Hepatic stellate cell (primary cell): ENCODE measurements around the gene KRTAP5-10.
"Not testable (repeated sequence)": the region's sequence is repeated elsewhere in the genome, so short reads cannot be mapped to it uniquely, and the experiment has no call there.

ENCODE experiments used
- DNase-seq: peaks from one replicate; pipeline ENCODE4 v3.0.0; 2011; ENCODE audit warnings: low spot score

Gene KRTAP5-10

DNA sequence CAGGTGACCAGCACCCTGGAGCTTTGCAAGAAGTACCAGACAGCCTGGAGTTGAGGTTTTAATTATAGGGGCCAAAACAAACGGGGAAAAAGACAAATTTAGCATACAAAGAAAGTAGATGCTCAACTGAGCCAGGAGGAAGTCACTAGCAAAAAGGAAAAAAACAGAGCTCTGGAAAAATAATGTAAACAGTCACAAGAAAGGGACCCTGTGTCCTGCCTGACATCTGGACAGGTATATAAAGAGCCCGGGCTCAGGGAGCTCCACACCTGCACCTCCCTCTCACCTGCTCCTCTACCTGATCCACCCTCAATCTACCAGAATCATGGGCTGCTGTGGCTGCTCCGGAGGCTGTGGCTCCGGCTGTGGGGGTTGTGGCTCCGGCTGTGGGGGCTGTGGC, at the start of gene KRTAP5-10:
Gene KRTAP5-10, plus strand, starts transcription at position 301 of the 400 bp plus-strand sequence. Its CDS starts 25 bp downstream, at position 326.
- no peak for DNase-seq

- no peak for DNase-seq
Observed at GRCh38 chr11:71518506-71519471, 46.6 kb upstream of the KRTAP5-10 start.

- DNase-seq, result no peak
Observed at GRCh38 chr11:71519546-71519945, 45.8 kb upstream of the KRTAP5-10 start.

GRCh38 chr11:71525188-71525937, 40.0 kb upstream of the KRTAP5-10 start:
- DNase-seq, result no peak

DNA sequence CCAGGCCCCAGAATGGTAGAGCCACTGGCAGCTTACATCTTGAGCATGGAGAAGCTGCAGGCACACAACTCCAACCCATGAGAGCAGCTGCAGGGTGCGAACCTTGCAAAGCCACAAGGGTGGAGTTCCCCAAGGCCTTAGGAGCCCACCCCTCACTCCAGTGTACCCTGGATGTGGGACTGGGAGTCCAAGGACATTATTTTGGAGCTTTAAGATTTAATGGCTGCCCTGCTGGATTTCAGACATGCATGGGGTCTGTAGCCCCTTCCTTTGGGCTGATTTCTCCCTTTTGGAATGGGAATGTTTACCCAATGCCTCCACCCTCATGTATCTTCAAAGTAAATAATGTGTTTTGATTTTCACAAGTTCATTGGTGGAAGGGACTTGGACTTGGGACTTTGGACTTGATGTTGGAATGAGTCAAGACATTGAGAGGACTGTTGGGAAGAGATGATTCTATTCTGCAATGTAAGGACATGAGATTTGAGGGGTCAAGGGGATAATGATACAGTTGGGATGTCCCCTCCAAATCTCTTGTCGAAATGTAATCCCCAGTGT, 39.3 kb upstream of the KRTAP5-10 start:
- no peak for DNase-seq

DNA sequence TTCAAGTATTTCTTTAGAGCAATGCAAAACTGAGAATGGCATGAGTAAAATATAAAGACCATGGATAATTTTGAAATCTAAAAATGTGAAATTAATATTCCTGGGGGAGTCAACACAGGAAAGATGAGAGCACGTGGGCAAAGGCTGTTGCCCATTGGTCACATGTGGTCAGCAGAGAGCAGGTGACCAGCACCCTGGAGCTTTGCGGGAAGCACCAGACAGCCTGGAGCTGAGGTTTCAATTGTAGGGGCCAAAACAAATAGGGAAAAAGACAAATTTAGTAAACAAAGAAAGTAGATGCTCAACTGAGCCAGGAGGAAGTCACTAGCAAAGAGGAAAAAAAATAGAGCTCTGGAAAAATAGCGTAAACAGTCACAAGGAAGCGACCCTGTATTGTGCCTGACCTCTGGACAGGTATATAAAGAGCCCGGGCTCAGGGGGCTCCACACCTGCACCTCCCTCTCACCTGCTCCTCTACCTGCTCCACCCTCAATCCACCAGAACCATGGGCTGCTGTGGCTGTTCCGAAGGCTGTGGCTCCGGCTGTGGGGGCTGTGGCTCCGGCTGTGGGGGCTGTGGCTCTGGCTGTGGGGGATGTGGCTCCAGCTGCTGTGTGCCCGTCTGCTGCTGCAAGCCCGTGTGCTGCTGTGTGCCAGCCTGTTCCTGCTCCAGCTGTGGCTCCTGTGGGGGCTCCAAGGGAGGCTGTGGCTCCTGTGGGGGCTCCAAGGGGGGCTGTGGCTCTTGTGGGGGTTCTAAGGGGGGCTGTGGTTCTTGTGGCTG, 38.4 kb upstream of the KRTAP5-10 start, which contains the start of gene KRTAP5-7:
Gene KRTAP5-7, plus strand, starts transcription at position 472 of the 780 bp plus-strand sequence. Its CDS starts 34 bp downstream, at position 506.
- DNase-seq, result not testable (repeated sequence)

- no peak for DNase-seq
Observed at GRCh38 chr11:71527576-71528210, 37.7 kb upstream of the KRTAP5-10 start.

- no peak for DNase-seq
Observed at GRCh38 chr11:71530602-71531001, 34.8 kb upstream of the KRTAP5-10 start.

DNA sequence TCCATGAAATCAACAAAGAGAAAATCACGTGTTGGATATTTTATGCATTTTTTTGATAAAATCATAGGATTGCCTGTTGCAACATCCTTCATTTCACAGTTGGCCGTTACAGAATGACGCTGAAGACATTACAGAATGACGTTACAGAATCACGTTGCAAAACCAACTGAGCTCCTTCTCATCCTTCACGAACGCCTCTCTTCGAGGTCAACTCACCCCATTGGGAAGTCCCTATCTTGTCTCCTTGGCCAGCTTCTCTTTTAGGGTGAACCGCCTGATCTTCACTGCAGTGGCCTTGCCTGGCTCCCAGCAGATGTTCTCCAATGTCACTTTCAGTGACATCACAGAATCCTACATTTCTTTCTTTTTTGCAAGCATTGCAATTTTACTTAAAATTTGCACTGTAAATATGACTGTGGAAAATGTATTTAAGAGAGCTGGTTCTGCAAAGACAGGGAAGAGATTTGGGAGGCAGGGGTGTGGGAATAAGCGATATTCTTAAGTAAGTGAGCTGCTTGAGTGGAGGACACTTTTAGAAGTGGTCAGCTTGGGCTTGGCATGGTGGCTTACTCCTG, 33.2 kb upstream of the KRTAP5-10 start:
- DNase-seq, result no peak

- not testable (repeated sequence) for DNase-seq
Observed at GRCh38 chr11:71534711-71535608, 30.4 kb upstream of the KRTAP5-10 start.

GRCh38 chr11:71535825-71536224, 29.5 kb upstream of the KRTAP5-10 start:
- no peak for DNase-seq

DNA sequence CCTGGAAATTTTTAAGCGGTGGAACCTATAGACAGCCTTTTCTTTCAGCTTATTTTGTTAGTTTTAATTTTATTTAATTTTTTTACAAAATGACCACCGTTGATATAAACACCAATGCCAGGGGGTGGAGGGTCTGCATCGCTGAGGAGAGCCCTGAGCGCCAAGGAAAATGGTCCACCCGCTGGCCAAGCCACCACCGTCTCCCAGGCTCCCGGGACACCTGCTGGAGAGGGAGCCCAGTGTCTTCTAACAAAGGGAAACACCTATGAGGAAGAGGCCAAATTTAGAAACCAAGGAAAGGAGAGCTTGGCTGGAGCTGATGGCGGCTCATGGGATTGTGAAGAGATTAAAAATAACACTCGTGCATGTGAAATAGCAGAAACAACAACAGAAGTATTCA, 27.8 kb upstream of the KRTAP5-10 start:
- no peak for DNase-seq

GRCh38 chr11:71537977-71538665, 27.2 kb upstream of the KRTAP5-10 start, which contains the start of gene KRTAP5-8:
TSS of gene KRTAP5-8 (plus strand) at chr11:71538025. CDS start at chr11:71538056, 31 bp downstream.
- not testable (repeated sequence) for DNase-seq

- no peak for DNase-seq
Observed at GRCh38 chr11:71538666-71538990, 26.7 kb upstream of the KRTAP5-10 start.

GRCh38 chr11:71539017-71539416, 26.3 kb upstream of the KRTAP5-10 start:
- DNase-seq, result no peak

GRCh38 chr11:71539971-71540370, 25.4 kb upstream of the KRTAP5-10 start:
- not testable (repeated sequence) for DNase-seq

- DNase-seq, result not testable (repeated sequence)
Observed at GRCh38 chr11:71540521-71541304, 24.6 kb upstream of the KRTAP5-10 start.

- DNase-seq, result no peak
Observed at GRCh38 chr11:71542382-71542781, 23.0 kb upstream of the KRTAP5-10 start.
